Fibroblast of villous mesenchyme (primary cell): ENCODE data around the gene GNA12. TPM values are rescaled to one million over a fixed set of nuclear protein-coding genes. Genes with fewer than 3 reads are reported as not detected.

Experiments
- DNase-seq: peaks from one replicate; pipeline ENCODE4 v3.0.0-alpha.2; 2010; ENCODE audit warnings: low read depth
- H3K4me3 ChIP-seq: 2 replicates; pipeline ENCODE4 v1.5.1; 2011; ENCODE audit warnings: low read depth, mild to moderate bottlenecking, low read length
- CTCF ChIP-seq: IDR thresholded peaks from 2 replicates; pipeline ENCODE4 v1.5.1; 2012; ENCODE audit warnings: low read depth, mild to moderate bottlenecking, low read length; ENCODE audit not compliant: insufficient read depth
- total RNA-seq: library from RNA; depleted of rRNA; stranded (reverse); fragments of >200 nt; gene quantifications from 2 replicates; pipeline ENCODE4 v1.2.3, GENCODE V29; 2012

GNA12 gene
- total RNA-seq, 1 donor: 46.2 TPM

GRCh38 chr7:2804227-2804763, 39.8 kb downstream of the GNA12 start:
- no peak for DNase-seq
- TF ChIP-seq CTCF: no peak
- H3K4me3 ChIP-seq: no peak overlapping the region

GRCh38 chr7:2803755-2804154, 40.4 kb downstream of the GNA12 start:
- TF ChIP-seq CTCF: no peak
- H3K4me3 ChIP-seq: no peak overlapping the region
- DNase-seq: peak; percentile 22

- TF ChIP-seq CTCF: no peak
- peak overlapping the region; percentile 38 for H3K4me3 ChIP-seq
- DNase-seq: no peak
These were observed 40.8 kb downstream of the GNA12 start for GRCh38 chr7:2803342-2803692.

DNA sequence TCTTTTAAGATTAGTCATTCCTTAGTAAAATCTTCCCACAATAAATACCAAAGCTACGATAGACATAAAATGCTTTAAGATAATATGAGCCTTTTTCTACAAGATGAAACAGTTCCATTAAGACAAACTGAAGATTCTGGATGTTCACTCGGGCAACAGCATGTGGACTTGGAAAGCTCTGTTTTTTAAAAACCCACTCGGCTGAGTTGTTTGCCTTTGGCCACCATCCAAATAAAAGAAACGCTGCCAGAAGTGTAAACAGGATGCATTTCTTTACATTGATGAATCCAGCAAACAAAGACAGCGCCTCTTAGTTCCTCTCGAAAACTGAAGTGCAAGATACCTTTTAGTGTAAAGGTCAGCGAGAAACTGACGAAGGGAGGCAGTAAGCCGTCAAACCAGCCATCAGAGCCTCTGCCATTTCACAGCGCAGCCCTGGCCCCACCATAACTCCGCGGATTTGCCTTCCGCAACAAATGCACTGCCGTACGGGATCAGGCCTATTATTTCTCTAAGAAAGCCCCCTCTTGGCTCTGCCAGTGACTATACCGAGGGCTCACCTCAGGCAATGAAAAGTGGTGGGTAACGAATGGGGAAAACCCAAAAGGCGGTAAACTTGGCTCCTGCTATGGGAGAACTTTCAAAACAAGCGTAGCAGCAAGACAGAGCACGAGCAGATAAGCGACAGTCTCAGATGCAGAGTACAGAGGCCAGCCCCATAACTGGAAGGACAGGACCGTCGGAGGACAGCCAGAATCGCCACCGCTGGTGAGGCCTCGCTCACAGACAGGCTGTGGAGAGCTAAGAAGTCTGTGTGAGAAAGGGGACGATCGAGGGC, 41.4 kb downstream of the GNA12 start:
- peak overlapping the region; percentile 38 for H3K4me3 ChIP-seq
- no peak for TF ChIP-seq CTCF
- peak; percentile 84 for DNase-seq

GRCh38 chr7:2802101-2802500, 42.0 kb downstream of the GNA12 start:
- no peak overlapping the region for H3K4me3 ChIP-seq
- DNase-seq: peak; percentile 69
- TF ChIP-seq CTCF: no peak

DNA sequence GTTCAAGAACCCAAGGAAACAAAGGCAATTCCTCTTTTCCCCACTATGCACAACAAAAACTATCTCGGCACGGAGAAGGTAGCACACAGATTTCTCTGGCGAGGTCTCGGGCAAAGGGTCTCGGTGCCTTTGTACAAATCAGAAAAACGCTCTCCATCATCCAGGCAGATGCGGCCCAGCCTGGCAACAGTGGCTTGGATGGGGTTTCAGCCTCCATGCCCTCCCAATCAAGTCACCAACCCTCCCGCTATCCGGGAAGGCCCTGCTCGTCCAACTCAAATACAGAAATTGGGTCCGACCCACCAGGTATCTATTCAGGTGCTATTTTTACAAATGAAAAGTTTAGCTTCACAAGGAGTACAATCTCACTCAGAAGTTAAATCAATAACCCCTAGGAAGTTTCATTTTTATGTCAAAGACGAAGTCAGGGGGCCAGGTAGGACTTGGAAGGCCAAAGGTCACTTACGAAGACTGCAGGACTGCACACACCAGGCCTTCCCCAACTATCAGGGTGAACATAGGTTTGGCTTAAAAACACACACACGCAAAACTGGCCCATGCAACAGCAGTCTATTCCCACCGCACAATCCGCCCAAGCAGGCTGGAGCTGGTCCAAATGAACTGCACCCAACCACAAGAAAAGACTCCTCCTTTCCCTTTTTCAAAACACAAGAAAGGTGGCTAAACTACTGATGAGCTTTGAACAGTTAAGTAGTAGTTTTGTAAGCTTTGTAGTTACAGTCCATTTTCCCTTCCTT, 43.0 kb downstream of the GNA12 start:
- peak; percentile 77 for DNase-seq
- no peak overlapping the region for H3K4me3 ChIP-seq
- TF ChIP-seq CTCF: no peak
